Neuronal stem cell (in vitro differentiated cells): ENCODE measurements around the gene PDE10A.

Experiments used
- DNase-seq: peaks from one replicate; pipeline ENCODE4 v3.0.0-alpha.2; 2013; ENCODE audit warnings: low spot score
- H2AFZ ChIP-seq: one replicate; pipeline ENCODE4 v1.6.1; 2013; ENCODE audit warnings: mild to moderate bottlenecking, low read length, inconsistent platforms
- H2AK5ac ChIP-seq: 2 replicates; pipeline ENCODE4 v1.6.1; 2013; ENCODE audit warnings: low read depth, mild to moderate bottlenecking, inconsistent platforms, low read length, moderate library complexity, mixed read lengths
- H2BK120ac ChIP-seq: 2 replicates; pipeline ENCODE4 v1.6.1; 2013; ENCODE audit warnings: low read depth, mild to moderate bottlenecking, inconsistent platforms, low read length, moderate library complexity, mixed read lengths
- H2BK12ac ChIP-seq: one replicate; pipeline ENCODE4 v1.6.1; 2013; ENCODE audit warnings: low read length, inconsistent platforms
- H2BK15ac ChIP-seq: 2 replicates; pipeline ENCODE4 v1.6.1; 2013; ENCODE audit warnings: mild to moderate bottlenecking, low read length, inconsistent platforms, mixed read lengths
- H2BK5ac ChIP-seq: one replicate; pipeline ENCODE4 v1.6.1; 2013; ENCODE audit warnings: inconsistent platforms, mild to moderate bottlenecking, low read length, moderate library complexity
- H3K14ac ChIP-seq: one replicate; pipeline ENCODE4 v1.6.1; 2013; ENCODE audit warnings: low read length, inconsistent platforms
- H3K18ac ChIP-seq: 2 replicates; pipeline ENCODE4 v1.6.1; 2013; ENCODE audit warnings: low read length, inconsistent platforms
- H3K23ac ChIP-seq: 2 replicates; pipeline ENCODE4 v1.6.1; 2013; ENCODE audit warnings: low read depth, mild to moderate bottlenecking, mixed read lengths, low read length, inconsistent platforms; ENCODE audit not compliant: poor library complexity
- H3K27ac ChIP-seq: replicated peaks from 3 replicates; pipeline ENCODE4 v1.5.1; 2013; ENCODE audit warnings: low read length, inconsistent platforms
- H3K27me3 ChIP-seq, 3 experiments: 2 replicates each; pipeline ENCODE4 v1.6.1; 2013; ENCODE audit warnings: low read length in 3 of 3, mild to moderate bottlenecking in 2 of 3, inconsistent platforms in 1 of 3, low read depth in 1 of 3, mixed read lengths in 1 of 3, moderate library complexity in 1 of 3; ENCODE audit not compliant: control insufficient read depth in 3 of 3, insufficient read depth in 3 of 3
- H3K36me3 ChIP-seq, 2 donors: replicated peaks in 1 of 2; 2 replicates each; pipeline ENCODE4 v1.6.1; 2013; ENCODE audit warnings: low read length in 2 of 2; ENCODE audit not compliant: control insufficient read depth in 2 of 2, insufficient read depth in 2 of 2
- H3K4ac ChIP-seq: 2 replicates; pipeline ENCODE4 v1.6.1; 2013; ENCODE audit warnings: inconsistent platforms, mild to moderate bottlenecking, low read length, moderate library complexity
- H3K4me1 ChIP-seq, 2 donors: 1 replicate in 1 of 2; 2 replicates in 1 of 2; pipeline ENCODE4 v1.6.1; 2013; ENCODE audit warnings: low read length in 2 of 2, low read depth in 1 of 2; ENCODE audit not compliant: control insufficient read depth in 2 of 2, insufficient read depth in 1 of 2
- H3K4me2 ChIP-seq: one replicate; pipeline ENCODE4 v1.6.1; 2013; ENCODE audit warnings: mild to moderate bottlenecking, low read length, inconsistent platforms; ENCODE audit not compliant: insufficient read depth, poor library complexity, severe bottlenecking
- H3K4me3 ChIP-seq, 2 donors: 2 replicates each; pipeline ENCODE4 v1.5.1; 2013; ENCODE audit warnings: low read length in 2 of 2, mild to moderate bottlenecking in 2 of 2, inconsistent platforms in 1 of 2, moderate library complexity in 1 of 2
- H3K79me1 ChIP-seq: one replicate; pipeline ENCODE4 v1.6.1; 2013; ENCODE audit warnings: low read depth, mild to moderate bottlenecking, inconsistent platforms, low read length, moderate library complexity
- H3K9ac ChIP-seq: one replicate; pipeline ENCODE4 v1.6.1; 2013; ENCODE audit warnings: mild to moderate bottlenecking, low read depth, low read length, inconsistent platforms; ENCODE audit not compliant: poor library complexity
- H3K9me3 ChIP-seq, 2 donors: replicated peaks in 1 of 2; 2 replicates each; pipeline versions ENCODE3 to v1.6.1; 2013; ENCODE audit warnings: low read length in 2 of 2, mild to moderate bottlenecking in 2 of 2, inconsistent platforms in 1 of 2, low read depth in 1 of 2, mixed read lengths in 1 of 2, moderate library complexity in 1 of 2; ENCODE audit not compliant: control insufficient read depth in 2 of 2, insufficient read depth in 1 of 2
- H4K8ac ChIP-seq: one replicate; pipeline ENCODE4 v1.6.1; 2013; ENCODE audit warnings: low read depth, mild to moderate bottlenecking, inconsistent platforms, low read length, moderate library complexity
- H4K91ac ChIP-seq: one replicate; pipeline ENCODE4 v1.6.1; 2013; ENCODE audit warnings: low read length, low read depth, mild to moderate bottlenecking, inconsistent platforms; ENCODE audit not compliant: poor library complexity
- WGBS, 2 donors: extraction: QIAGEN DNeasy Blood & Tissue Kit; methylation state at CpG; one replicate each; pipeline ENCODE4 v1.1.7; 2013; ENCODE audit warnings: missing lambda C conversion rate in 2 of 2, mixed read lengths in 1 of 2; ENCODE audit not compliant: insufficient read length in 2 of 2, insufficient replicate concordance in 1 of 2; ENCODE audit errors: extremely low coverage in 2 of 2; 5-methylcytosine and 5-hydroxymethylcytosine counted together

Gene PDE10A

DNA sequence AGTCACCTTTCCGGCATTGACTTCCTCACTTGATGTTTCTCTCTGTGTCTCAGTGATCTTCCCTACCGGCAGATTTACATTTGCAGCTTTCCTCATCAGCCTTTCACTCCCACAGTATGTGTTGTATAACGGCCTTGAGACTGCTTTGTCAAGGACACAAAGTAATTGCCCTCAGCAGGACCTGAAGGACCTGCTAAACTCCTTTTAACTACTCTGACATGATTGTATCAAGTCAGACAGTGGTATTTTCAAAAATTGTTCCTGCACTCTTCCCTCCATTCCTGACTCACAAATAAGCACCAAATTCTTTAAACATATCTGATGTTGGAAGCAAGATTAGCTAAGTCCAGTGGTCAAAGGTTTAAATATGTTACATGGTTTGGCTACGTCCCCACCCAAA, 62.4 kb downstream of the PDE10A start:
- Histone ChIP-seq H2BK15ac (no peak overlapping the region), H2AK5ac (no peak overlapping the region), H3K27me3 (no peaks in the 10 kb centered on the region), H2BK120ac (no peak overlapping the region), H2BK12ac (no peak overlapping the region), H3K4me1 (peaks cover 6 to 15% of the 10 kb centered on the region in 2 donors), H4K91ac (no peak overlapping the region), H2BK5ac (no peak overlapping the region), H2AFZ (no peak overlapping the region), H3K9me3 (peaks cover 1 to 5% of the 10 kb centered on the region in 2 donors), H3K4ac (no peak overlapping the region), H3K36me3 (peaks cover 0 to 9% of the 10 kb centered on the region in 2 donors), H3K4me3 (no peak overlapping the region), H3K14ac (no peak overlapping the region), H3K4me2 (no peak overlapping the region), H3K9ac (no peak overlapping the region), H3K23ac (no peak overlapping the region), H3K18ac (no peak overlapping the region), H4K8ac (no peak overlapping the region), H3K27ac (no peak overlapping the region), H3K79me1 (no peaks in the 10 kb centered on the region)
- no peak for DNase-seq
- WGBS, 2 donors = no CpG with 5 or more reads among the region's 4 CpGs

GRCh38 chr6:165599596-165600487, 63.2 kb downstream of the PDE10A start:
- H4K91ac ChIP-seq = no peak overlapping the region
- H2BK5ac ChIP-seq = no peak overlapping the region
- H3K14ac ChIP-seq = no peak overlapping the region
- no peak overlapping the region for H2AFZ ChIP-seq
- H2BK15ac ChIP-seq = no peak overlapping the region
- H2BK120ac ChIP-seq = no peak overlapping the region
- H3K27me3 ChIP-seq = no peaks in the 10 kb centered on the region
- peaks cover 0 to 6% of the 10 kb centered on the region in 2 donors for H3K36me3 ChIP-seq
- H3K4me2 ChIP-seq = no peak overlapping the region
- no peak overlapping the region for H3K4ac ChIP-seq
- H3K23ac ChIP-seq = no peak overlapping the region
- H3K4me1 ChIP-seq = peaks cover 6 to 15% of the 10 kb centered on the region in 2 donors
- no peak overlapping the region for H3K4me3 ChIP-seq
- H3K27ac ChIP-seq = no peak overlapping the region
- no peak for DNase-seq
- no peak overlapping the region for H2AK5ac ChIP-seq
- no peak overlapping the region for H3K9ac ChIP-seq
- peaks cover 1 to 9% of the 10 kb centered on the region in 2 donors for H3K9me3 ChIP-seq
- H3K79me1 ChIP-seq = no peaks in the 10 kb centered on the region
- no CpG with 5 or more reads among the region's 21 CpGs for WGBS, 2 donors
- no peak overlapping the region for H2BK12ac ChIP-seq
- peak overlapping the region; percentile 61 for H3K18ac ChIP-seq
- no peak overlapping the region for H4K8ac ChIP-seq

DNA sequence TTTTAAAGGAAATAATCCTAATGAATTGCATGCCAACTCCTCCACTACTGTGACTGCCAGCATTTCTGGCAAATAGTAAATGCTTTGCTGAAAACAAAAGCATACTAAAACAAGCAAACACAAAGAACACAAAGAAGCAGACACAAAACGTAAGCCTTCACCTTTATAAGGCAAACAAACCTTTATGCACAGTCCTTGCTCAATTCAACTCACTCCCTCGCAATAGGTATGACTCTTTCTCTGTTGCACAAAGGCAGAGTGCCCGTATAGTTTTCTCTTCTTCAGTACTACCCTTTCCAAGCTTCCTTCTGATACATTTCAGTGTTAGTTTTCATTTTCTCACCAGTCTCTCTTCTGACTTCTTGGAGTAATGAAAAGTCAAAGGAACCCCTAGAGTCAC, 63.9 kb downstream of the PDE10A start:
- H2BK120ac ChIP-seq = no peak overlapping the region
- whole genome bisulfite sequencing, 2 donors = no CpG with 5 or more reads among the region's 3 CpGs
- DNase-seq = no peak

GRCh38 chr6:165597821-165598220, 65.2 kb downstream of the PDE10A start:
- DNase-seq = no peak
- Histone ChIP-seq H2AK5ac (no peak overlapping the region), H3K4me1 (peaks cover 6 to 15% of the 10 kb centered on the region in 2 donors), H2AFZ (no peak overlapping the region), H3K14ac (no peak overlapping the region), H4K91ac (no peak overlapping the region), H2BK12ac (no peak overlapping the region), H3K4me3 (no peak overlapping the region), H3K18ac (no peak overlapping the region), H3K27me3 (no peaks in the 10 kb centered on the region), H2BK15ac (no peak overlapping the region), H3K4ac (no peak overlapping the region), H3K9ac (no peak overlapping the region), H2BK5ac (no peak overlapping the region), H3K27ac (no peak overlapping the region), H3K36me3 (no peaks in the 10 kb centered on the region), H4K8ac (no peak overlapping the region), H3K4me2 (no peak overlapping the region), H3K79me1 (no peaks in the 10 kb centered on the region), H3K23ac (no peak overlapping the region), H2BK120ac (no peak overlapping the region), H3K9me3 (peaks cover 1 to 16% of the 10 kb centered on the region in 2 donors)
- no CpG with 5 or more reads among the region's 3 CpGs for WGBS, 2 donors

More for the DNA sequence above, 63.9 kb downstream of the PDE10A start:
- Histone ChIP-seq H2AFZ (no peak overlapping the region), H3K4me1 (peaks cover 6 to 15% of the 10 kb centered on the region in 2 donors), H3K18ac (no peak overlapping the region), H4K8ac (no peak overlapping the region), H3K9ac (no peak overlapping the region), H4K91ac (no peak overlapping the region), H3K27me3 (no peaks in the 10 kb centered on the region), H2BK15ac (no peak overlapping the region), H2AK5ac (no peak overlapping the region), H3K9me3 (peaks cover 1 to 11% of the 10 kb centered on the region in 2 donors), H3K14ac (no peak overlapping the region), H3K79me1 (no peaks in the 10 kb centered on the region), H3K23ac (no peak overlapping the region), H3K36me3 (peaks cover 0 to 1% of the 10 kb centered on the region in 2 donors), H3K4ac (no peak overlapping the region), H3K4me2 (no peak overlapping the region), H2BK12ac (no peak overlapping the region), H3K4me3 (no peak overlapping the region), H3K27ac (no peak overlapping the region), H2BK5ac (no peak overlapping the region)
